HG03442 (cell line): Measurements from ENCODE around the gene TNNI2.

Experiments used
- ATAC-seq: cut with Tn5 transposase; IDR thresholded peaks from one replicate; pipeline ENCODE4 v1.9.1; 2021; ENCODE audit warnings: mild to moderate bottlenecking, moderate library complexity; ENCODE audit not compliant: unreplicated experiment

Gene TNNI2

GRCh38 chr11:1844221-1845094, 5.7 kb downstream of the TNNI2 start:
- no peak for ATAC-seq

- no peak for ATAC-seq
Measured at GRCh38 chr11:1845095-1845429, 6.3 kb downstream of the TNNI2 start.

GRCh38 chr11:1845561-1846452, 7.0 kb downstream of the TNNI2 start:
- no peak for ATAC-seq

GRCh38 chr11:1846453-1846932, 7.7 kb downstream of the TNNI2 start:
- no peak for ATAC-seq

- ATAC-seq: no peak
Measured at GRCh38 chr11:1847006-1847735, 8.4 kb downstream of the TNNI2 start.

- no peak for ATAC-seq
Measured at GRCh38 chr11:1847926-1848639, 9.3 kb downstream of the TNNI2 start.

- ATAC-seq: no peak
Measured at GRCh38 chr11:1848640-1849430, 10.1 kb downstream of the TNNI2 start.

- no peak for ATAC-seq
Measured at GRCh38 chr11:1851468-1852180, 12.8 kb downstream of the TNNI2 start.

- no peak for ATAC-seq
Measured at GRCh38 chr11:1852271-1852876, 13.6 kb downstream of the TNNI2 start.

GRCh38 chr11:1852877-1853276, 14.1 kb downstream of the TNNI2 start, which contains the start of gene LSP1:
Gene LSP1 (plus strand): TSS chr11:1853084. CDS start chr11:1853145, 61 bp downstream.
- ATAC-seq: peak; percentile 39

- ATAC-seq: no peak
Measured at GRCh38 chr11:1853376-1854131, 14.8 kb downstream of the TNNI2 start.

- ATAC-seq: peak; percentile 22
Measured at GRCh38 chr11:1854132-1854948, 15.6 kb downstream of the TNNI2 start.

- ATAC-seq: peak; percentile 34
Measured at GRCh38 chr11:1854949-1855885, 16.4 kb downstream of the TNNI2 start.

- ATAC-seq: no peak
Measured at GRCh38 chr11:1855886-1856265, 17.1 kb downstream of the TNNI2 start.

GRCh38 chr11:1856306-1857005, 17.7 kb downstream of the TNNI2 start:
- ATAC-seq: no peak
